Measurements from ENCODE around the gene CDK2. TPM values are rescaled to one million over a fixed set of nuclear protein-coding genes. Genes with fewer than 3 reads are reported as not detected.

CDK2 gene
- 46.4 to 60.7 TPM (median 57.7 TPM) in 5 replicates for total RNA-seq (2022; extraction: Qiagen RNA extraction)

DNA sequence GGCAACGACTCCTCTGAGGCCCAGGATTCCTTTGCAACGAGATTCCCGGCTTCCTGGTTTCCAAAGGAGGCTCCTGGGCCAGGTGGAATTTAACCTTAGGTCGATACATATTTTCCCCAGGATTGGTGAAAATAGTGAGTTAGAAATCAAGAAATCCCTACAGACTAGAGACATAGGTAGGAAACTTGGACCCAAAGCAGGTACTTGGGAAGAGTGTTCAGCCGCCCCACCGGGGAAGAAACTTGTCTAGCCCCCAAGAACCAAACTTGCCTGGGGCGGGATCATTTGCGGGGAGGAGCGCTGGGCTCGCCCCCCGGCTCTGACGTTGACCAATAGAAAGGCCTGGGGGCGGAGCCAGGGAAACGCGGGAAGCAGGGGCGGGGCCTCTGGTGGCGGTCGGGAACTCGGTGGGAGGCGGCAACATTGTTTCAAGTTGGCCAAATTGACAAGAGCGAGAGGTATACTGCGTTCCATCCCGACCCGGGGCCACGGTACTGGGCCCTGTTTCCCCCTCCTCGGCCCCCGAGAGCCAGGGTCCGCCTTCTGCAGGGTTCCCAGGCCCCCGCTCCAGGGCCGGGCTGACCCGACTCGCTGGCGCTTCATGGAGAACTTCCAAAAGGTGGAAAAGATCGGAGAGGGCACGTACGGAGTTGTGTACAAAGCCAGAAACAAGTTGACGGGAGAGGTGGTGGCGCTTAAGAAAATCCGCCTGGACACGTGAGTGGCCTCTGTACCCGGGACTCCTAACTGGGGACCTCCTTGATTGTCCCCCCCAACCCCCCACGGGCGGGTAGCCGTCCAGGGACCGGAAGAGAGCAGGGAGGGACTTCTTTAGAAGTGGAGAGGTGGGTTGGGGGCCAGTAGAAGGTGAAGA is at the start of gene CDK2:
Gene CDK2, plus strand, starts transcription at position 423 of the 874 bp plus-strand sequence. Its CDS starts 179 bp downstream, at position 602.

DNA sequence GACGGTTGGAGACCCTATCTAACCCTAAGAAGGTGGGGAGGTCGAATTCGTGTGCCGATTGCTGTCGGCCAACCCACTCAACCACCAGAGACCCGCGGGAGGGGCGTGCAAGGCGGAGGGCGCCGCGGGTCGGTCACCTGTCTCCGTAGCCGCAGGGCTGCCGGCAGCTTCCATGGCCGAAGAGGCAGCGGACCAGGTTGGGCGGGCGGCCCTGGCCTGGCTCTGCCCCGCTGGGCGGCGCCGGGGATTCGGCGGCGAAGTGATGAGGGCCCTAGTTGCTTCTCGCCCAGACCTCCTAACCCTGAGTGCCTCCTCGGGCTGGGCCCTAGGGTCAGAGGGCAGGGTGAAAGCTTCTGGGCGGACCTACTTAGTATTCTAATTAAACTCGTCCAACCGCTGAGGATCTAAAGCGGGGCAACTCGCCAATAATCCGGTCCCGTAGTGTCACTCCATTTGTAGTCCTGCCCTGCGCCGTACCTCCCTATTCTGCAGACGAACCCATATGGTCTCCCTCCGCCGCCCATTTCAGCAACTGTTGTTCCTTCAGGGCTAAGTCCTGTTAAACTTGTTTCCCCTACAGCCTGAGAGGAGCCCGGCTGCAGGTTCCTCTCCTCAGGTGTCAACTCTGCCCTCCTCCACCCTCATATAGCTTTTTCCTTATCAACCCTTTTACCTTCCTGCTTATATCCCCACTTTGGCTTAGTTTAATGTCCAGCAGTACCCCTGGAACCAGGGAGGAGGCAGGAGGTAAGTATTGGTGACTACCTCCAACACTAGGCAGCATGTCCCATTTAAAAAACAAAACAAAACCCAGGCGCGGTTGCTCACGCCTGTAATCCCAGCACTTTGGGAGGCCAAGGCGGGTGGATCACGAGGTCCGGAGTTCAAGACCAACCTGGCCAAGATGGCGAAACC is 38.8 kb upstream of the CDK2 start, which contains the start of gene PYM1:
Gene PYM1, minus strand, starts transcription at position 307 of the 915 bp plus-strand sequence. Its CDS starts 133 bp downstream, at position 174.

DNA sequence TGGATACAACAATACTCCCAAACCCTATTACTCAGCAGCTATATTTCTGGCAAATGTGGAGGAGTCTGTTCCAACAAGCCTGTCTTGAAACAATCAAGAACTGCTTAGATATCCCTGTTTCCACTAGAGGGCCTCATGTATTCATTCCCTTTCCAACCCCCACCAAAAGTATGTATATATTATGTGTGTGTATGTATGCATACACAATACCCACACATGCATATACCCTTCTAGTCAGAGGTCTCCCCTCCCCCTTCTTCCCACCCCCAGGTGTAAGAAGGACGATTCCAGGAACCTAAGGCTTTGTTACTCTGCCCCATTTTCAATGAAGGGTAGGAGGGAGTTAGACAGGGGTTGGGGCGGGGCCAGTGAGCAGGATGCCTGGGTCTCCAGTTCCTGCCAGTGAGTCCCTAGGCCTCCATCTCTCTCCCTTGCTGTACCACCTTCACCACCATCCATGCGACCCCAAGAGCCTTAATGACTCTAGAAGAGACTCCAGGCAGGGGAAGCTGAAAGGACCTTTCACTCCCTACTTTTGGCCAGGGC is 35.8 kb upstream of the CDK2 start, which contains the start of gene DGKA:
Gene DGKA, plus strand, starts transcription at position 392 of the 546 bp plus-strand sequence. CDS start 5,342 bp downstream, outside the sequence.

DNA sequence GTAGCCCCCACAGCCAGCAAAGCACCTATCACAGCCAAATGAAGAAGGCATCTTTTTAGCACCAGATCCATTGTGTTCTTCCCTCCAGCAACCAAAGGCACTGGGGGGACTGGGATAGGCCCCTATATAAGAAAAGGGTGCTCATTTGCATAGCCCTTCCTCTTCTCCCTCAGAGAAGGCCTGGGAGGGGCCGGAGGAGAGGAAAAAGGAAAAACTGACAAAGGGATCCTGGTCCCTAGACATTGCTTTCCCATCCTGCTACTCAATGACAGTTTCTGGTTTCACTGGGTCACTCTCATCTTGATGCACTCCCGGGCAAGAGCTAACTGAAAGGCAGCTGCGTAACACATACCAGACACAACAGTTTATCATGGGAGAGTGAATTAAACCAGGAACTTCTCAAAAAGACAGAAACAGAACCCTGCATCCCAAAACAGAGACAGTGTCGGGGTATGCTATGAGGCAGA is 656 bp upstream of the CDK2 start, which contains the start of gene PMEL:
Gene PMEL, minus strand, starts transcription at position 102 of the 467 bp plus-strand sequence. Its CDS starts 31 bp downstream, at position 71.

DNA sequence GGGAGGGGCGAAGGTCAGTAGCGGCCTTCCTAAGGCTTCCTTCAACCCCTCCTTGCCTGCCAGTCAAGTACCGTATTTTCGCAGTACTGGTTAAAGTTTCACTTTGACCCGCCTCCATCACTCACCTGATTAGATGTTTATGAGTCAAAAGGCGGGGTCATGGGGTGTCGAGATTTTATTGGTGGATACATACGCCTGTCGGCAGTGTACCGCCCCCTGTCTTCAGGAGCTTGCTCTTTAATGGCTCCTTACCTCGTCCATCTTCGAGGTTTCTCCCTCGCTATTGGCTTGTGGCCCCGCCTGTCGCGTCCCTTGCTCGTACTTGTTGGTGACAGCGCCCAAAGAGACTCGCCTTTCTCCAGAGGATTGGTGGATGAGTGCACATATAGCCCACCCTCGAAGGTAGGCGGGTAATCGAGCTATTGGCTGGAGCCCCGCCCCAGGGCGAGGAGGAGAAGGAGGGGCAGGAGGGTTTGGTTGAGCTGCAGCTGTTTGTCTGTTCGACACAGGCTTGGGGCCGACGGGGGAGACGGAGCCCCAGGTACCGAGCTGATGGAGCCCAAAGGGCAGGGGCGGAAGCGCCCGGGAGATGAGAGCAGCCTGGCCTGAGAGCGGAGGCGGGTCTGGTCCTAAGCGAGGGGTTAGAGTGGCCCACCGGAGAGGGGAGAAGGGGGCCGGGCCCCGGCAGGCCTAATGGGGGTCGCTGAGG is 7.1 kb downstream of the CDK2 start, which contains the start of gene RAB5B:
Gene RAB5B, plus strand, starts transcription at position 480 of the 709 bp plus-strand sequence. CDS start 12,883 bp downstream, outside the sequence.

DNA sequence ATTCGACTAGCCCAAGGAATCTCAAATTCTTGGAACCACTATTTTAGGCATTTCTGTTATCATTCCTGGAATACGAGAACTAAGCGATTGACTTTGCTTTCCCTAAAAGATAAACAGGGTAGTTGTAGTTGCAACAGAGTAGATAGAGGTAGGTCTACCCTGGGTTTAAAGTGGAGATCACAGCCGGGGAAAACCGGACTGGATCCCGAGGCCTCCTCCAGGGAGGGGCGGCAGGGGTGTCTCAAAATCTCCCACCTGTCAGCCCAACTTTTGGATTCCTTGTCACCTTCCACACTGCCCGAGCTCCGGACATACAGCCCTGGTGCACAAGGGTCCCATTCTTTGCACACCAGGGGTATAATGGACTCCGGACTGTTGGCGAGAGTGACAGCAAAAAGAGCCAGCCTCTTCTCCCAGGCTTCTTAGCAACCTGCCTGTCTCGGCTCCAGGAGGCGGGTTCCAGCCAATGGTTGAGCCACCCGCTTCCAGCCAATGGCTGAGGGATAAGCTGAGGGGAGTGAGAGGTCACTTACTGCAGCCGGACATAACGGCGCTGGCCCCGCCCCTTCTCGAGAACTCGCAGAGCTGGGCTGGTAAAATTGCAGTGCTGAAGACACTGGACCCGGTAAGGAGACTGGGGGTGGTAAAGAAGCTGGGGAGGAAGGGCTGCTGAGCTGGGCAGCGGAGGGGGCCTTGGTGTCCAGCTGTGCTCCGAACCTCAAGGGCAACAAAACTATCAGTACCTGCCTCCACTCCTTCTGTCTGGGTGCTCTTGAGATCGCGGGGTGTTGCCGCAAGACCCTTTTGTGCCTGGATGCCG is 30.3 kb downstream of the CDK2 start, which contains the start of gene SUOX:
Gene SUOX, plus strand, starts transcription at position 562 of the 820 bp plus-strand sequence. CDS start 4,946 bp downstream, outside the sequence.

DNA sequence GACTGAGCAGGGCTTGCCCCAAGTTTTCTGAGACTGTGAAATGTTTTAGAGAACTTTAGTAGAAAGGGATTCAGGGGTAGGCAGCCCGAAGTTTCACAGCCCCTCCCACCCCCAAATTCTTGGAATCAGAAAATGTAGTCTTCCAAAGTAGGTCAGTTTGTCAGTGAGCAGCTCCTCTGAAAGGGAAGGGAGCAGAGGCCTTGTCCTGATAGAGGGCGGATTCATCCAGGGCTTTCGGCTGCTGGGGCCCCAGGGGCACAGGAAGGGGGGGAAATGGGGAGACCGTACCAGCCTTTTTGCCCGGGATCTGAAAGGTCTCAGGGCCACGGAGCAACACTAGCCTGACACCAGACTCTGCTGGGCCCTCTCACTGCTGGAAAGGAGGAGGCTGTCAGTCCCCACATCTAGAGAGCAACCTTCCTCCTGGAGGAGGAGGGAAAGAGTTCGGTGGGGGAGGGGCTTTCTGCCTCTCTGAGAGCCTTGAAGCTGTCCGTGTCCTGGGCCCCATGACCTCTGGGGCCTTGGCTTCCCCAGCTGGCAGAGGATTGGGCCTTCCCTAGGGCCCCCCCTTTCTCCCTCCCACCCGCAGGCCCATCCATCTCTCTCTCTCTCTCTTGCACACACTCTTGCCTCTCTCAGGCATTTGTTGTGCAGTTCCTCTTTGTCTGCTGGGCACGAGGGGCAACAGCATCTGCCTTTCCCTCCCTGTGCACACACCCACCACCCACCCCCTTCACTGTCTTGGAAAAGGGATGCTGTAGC is 54.0 kb downstream of the CDK2 start, which contains the start of gene IKZF4:
Gene IKZF4, plus strand, starts transcription at position 621 of the 762 bp plus-strand sequence. CDS start 451 bp downstream, outside the sequence.

Other genes starting within 250 kb of the CDK2 start
- gene RDH5, start 246.4 kb upstream of the CDK2 start, total RNA-seq (2022; extraction: Qiagen RNA extraction): 1.9 to 2.9 TPM (median 2.2 TPM) in 5 replicates
- gene CD63, start 237.8 kb upstream of the CDK2 start, total RNA-seq (2022; extraction: Qiagen RNA extraction): 670 to 749 TPM (median 714 TPM) in 5 replicates
- 2.4 to 5.3 TPM (median 5.0 TPM) in 5 replicates for gene GDF11, start 223.7 kb upstream of the CDK2 start, total RNA-seq (2022; extraction: Qiagen RNA extraction)
- gene SARNP, start 149.1 kb upstream of the CDK2 start, total RNA-seq (2022; extraction: Qiagen RNA extraction): 89.2 to 145 TPM (median 91.9 TPM) in 5 replicates
- gene ORMDL2, start 148.8 kb upstream of the CDK2 start, total RNA-seq (2022; extraction: Qiagen RNA extraction): 78.5 to 105 TPM (median 98.4 TPM) in 5 replicates
- 16.9 to 23.8 TPM (median 21.3 TPM) in 5 replicates for gene DNAJC14, start 137.2 kb upstream of the CDK2 start, total RNA-seq (2022; extraction: Qiagen RNA extraction)
- 0.07 to 0.31 TPM (median 0.22 TPM) in 5 replicates for gene MMP19, start 123.9 kb upstream of the CDK2 start, total RNA-seq (2022; extraction: Qiagen RNA extraction)
- gene PYM1, start 38.9 kb upstream of the CDK2 start, total RNA-seq (2022; extraction: Qiagen RNA extraction): 37.2 to 39.7 TPM (median 38.6 TPM) in 5 replicates
- 14.3 to 21.8 TPM (median 17.7 TPM) in 5 replicates for gene DGKA, start 35.7 kb upstream of the CDK2 start, total RNA-seq (2022; extraction: Qiagen RNA extraction)
- 0.77 to 1.0 TPM (median 0.89 TPM) in 5 replicates for gene PMEL, start 788 bp upstream of the CDK2 start, total RNA-seq (2022; extraction: Qiagen RNA extraction)
- 27.1 to 36.8 TPM (median 34.3 TPM) in 5 replicates for gene RAB5B, start 7.2 kb downstream of the CDK2 start, total RNA-seq (2022; extraction: Qiagen RNA extraction)
- gene SUOX, start 30.4 kb downstream of the CDK2 start, total RNA-seq (2022; extraction: Qiagen RNA extraction): 7.9 to 10.5 TPM (median 9.1 TPM) in 5 replicates
- 1.9 to 3.6 TPM (median 2.2 TPM) in 5 replicates for gene IKZF4, start 54.2 kb downstream of the CDK2 start, total RNA-seq (2022; extraction: Qiagen RNA extraction)
- gene RPS26, start 75.1 kb downstream of the CDK2 start, total RNA-seq (2022; extraction: Qiagen RNA extraction): 654 to 868 TPM (median 725 TPM) in 5 replicates
- 1.0 to 1.8 TPM (median 1.6 TPM) in 5 replicates for gene ERBB3, start 113.3 kb downstream of the CDK2 start, total RNA-seq (2022; extraction: Qiagen RNA extraction)
- gene PA2G4, start 137.7 kb downstream of the CDK2 start, total RNA-seq (2022; extraction: Qiagen RNA extraction): 281 to 362 TPM (median 303 TPM) in 5 replicates
- 4,645 to 5,946 TPM (median 5,878 TPM) in 5 replicates for gene RPL41, start 149.8 kb downstream of the CDK2 start, total RNA-seq (2022; extraction: Qiagen RNA extraction)
- 2.2 to 3.5 TPM (median 3.0 TPM) in 5 replicates for gene ZC3H10, start 151.4 kb downstream of the CDK2 start, total RNA-seq (2022; extraction: Qiagen RNA extraction)
- 61.9 to 73.2 TPM (median 68.2 TPM) in 5 replicates for gene ESYT1, start 161.4 kb downstream of the CDK2 start, total RNA-seq (2022; extraction: Qiagen RNA extraction)
- gene MYL6B, start 185.8 kb downstream of the CDK2 start, total RNA-seq (2022; extraction: Qiagen RNA extraction): 70.7 to 88.4 TPM (median 84.6 TPM) in 5 replicates
- gene MYL6, start 191.5 kb downstream of the CDK2 start, total RNA-seq (2022; extraction: Qiagen RNA extraction): 2,099 to 2,877 TPM (median 2,163 TPM) in 5 replicates
- 29.0 to 40.5 TPM (median 39.1 TPM) in 5 replicates for gene SMARCC2, start 222.7 kb downstream of the CDK2 start, total RNA-seq (2022; extraction: Qiagen RNA extraction)